CD4-positive, alpha-beta T cell treated with Interleukin-1 beta for 1 hour (primary cell): Measurements from ENCODE around the gene FXN.

Experiments used
- DNase-seq, 2 donors: peaks; one replicate each; pipeline ENCODE4 v3.0.0-alpha.2; 2020 to 2022

The FXN gene

DNA sequence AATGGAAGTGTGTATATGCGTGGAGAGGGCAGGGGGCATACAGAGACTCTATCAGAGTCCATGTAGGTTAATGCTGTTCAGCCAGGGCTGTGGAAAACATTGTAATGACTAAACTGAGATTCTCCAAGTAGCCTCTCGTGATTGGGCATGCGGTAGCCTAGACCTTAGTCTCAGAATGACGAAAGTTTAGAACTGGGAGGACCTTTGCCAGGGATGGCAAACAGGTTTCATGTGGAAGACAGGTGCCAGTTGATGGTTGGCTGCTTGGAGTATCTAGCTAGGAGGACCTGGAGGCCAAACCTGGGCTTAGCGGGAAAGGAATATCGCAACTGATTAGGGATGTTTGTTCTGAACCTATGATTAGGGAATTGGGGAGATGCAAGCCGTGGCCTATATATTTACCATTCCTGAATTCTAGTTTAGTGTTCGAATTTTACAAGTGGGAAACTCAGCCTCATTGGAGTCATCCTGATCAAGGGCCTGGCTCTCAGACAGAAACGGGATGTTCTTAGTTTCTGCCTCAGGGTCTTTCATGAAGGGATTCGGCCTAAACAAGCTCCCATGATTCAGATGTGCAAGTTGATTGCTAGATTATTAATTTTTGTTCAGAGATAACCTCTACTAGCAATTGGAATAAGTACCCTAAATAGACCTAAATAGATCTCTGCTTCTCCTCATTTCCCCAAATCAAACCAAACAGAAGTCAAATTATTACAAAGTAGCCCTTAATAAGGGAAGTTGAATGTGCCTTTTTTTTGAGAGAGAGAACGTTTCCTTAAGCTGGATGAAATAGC, 111.7 kb downstream of the FXN start:
- no peak for DNase-seq

DNA sequence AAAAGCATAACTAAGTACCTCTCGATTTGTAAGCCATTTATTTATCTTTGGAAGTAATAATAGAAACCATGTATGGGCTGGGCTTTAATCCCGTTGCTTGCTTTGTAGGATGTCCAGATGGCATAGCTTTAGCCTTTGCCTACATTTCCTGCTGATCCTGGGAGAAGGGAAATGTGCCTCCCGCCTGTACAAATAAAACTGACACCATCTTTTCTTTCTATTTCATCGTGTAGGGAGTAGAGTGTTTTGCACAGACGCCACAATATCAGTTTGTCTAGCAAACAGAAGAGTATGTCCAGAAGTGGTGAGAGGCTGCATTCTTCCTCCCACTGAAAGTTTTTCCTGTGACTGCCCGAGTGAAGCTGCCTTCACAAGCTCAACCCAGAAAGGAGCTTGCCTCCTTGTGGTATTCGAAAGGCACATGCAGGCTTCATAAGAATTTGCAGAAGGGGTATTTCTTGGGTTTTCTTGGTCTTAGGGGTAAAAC, 113.8 kb downstream of the FXN start:
- DNase-seq, result no peak
